Neural progenitor cell (in vitro differentiated cells): ENCODE data around the gene SLC24A4.

Source experiments
- CTCF ChIP-seq: fragments of 200-600 bp; sonication (generic); IDR thresholded peaks from 2 replicates; pipeline ENCODE4 v1.5.1; 2017; ENCODE audit warnings: antibody characterized with exemption, mild to moderate bottlenecking
- EZH2 ChIP-seq: fragments of 200-600 bp; sonication (generic); IDR thresholded peaks from 2 replicates; pipeline ENCODE4 v1.6.1; 2017; ENCODE audit warnings: antibody characterized with exemption, mild to moderate bottlenecking, moderate library complexity
- EZH2phosphoT487 ChIP-seq: fragments of 200-600 bp; sonication (generic); IDR thresholded peaks from 2 replicates; pipeline ENCODE4 v1.6.1; 2017; ENCODE audit warnings: antibody characterized with exemption

GRCh38 chr14:92480856-92481255 is 157.9 kb downstream of the SLC24A4 start:
- TF ChIP-seq EZH2: no peak
- no peak for TF ChIP-seq CTCF
- no peak for TF ChIP-seq EZH2phosphoT487
